Activated naive CD4-positive, alpha-beta T cell treated with anti-CD3 and anti-CD28 coated beads, Interleukin-2, amount 50 U/mL, for 16 hours (primary cell): ENCODE data around the gene RNU6-1.
A peak's percentile ranks its signal among the peaks of the same experiment; 100 is the strongest.

Experiments
- DNase-seq: peaks from one replicate; pipeline ENCODE4 v3.0.0-alpha.2; 2020

Gene RNU6-1

GRCh38 chr15:67855842-67856241 is 16.0 kb upstream of the RNU6-1 start:
- no peak for DNase-seq

DNA sequence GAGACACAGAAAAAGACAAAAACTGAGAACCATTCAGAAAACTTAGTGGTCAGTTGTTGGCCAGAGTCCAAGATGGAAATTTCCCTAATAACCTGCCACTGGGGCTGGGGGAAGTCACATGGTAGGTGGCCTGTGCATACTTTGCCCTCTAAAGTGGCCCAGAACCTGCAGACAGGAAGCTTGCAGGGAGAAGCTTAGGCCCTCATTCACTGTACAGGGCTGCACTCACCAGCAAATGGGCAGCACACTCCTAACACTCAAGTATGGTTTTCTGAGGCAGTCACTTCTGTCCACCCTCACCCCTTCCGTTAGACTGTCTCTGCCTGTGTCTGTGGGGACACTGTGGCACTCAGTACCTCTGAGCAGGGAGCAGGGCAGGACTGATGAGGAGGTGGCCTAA is 14.5 kb upstream of the RNU6-1 start:
- no peak for DNase-seq

DNA sequence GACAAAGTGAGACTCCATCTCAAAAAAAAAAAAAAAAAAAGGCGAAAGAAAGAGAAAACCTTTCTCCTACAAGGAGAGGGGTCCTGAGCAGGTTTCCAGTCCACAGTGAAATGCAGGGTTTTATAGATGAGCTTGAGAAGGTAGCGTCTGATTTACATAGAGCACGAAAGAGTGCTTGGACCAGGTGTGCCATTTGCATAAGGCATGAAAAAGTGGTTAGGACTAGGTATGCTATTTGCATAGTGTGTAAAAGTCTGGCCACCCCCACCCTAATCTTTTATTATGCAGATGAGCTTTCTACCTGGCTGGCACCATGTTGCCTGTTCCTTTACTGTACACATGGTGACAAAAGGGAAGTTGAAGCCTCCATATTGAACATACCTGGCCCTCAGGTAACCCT is 13.6 kb upstream of the RNU6-1 start:
- DNase-seq, result no peak

- no peak for DNase-seq
Observed at GRCh38 chr15:67852418-67852817, 12.6 kb upstream of the RNU6-1 start.

DNA sequence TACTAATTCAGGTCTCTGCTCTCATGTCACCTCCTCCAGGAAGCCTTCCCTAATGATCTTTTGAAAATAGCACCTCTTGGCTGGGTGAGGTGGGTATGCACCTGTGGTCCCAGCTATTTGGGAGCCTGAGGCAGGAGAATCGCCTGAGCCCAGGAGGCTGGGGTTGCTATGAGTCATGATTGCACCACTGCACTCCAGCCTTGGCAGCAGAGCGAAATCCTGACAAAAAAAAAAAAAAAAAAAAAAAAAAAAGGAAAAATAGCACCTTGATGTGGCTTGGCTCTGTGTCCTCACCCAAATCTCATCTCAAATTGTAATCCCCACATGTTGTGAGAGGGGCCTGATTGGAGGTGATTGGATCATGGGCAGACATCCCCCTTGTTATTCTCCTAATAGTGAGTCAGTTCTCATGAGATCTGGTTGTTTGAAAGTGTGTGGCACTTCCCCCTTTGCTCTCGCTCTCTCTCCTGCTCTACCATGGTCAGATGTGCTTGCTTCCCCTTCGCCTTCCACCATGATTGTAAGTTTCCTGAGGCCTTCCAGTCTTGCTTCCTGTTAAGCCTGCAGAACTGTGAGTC is 11.2 kb upstream of the RNU6-1 start:
- no peak for DNase-seq

- no peak for DNase-seq
Observed at GRCh38 chr15:67850336-67850735, 10.5 kb upstream of the RNU6-1 start.

- DNase-seq, result no peak
Observed at GRCh38 chr15:67849538-67849937, 9.7 kb upstream of the RNU6-1 start.

- no peak for DNase-seq
Observed at GRCh38 chr15:67845974-67846373, 6.1 kb upstream of the RNU6-1 start.

DNA sequence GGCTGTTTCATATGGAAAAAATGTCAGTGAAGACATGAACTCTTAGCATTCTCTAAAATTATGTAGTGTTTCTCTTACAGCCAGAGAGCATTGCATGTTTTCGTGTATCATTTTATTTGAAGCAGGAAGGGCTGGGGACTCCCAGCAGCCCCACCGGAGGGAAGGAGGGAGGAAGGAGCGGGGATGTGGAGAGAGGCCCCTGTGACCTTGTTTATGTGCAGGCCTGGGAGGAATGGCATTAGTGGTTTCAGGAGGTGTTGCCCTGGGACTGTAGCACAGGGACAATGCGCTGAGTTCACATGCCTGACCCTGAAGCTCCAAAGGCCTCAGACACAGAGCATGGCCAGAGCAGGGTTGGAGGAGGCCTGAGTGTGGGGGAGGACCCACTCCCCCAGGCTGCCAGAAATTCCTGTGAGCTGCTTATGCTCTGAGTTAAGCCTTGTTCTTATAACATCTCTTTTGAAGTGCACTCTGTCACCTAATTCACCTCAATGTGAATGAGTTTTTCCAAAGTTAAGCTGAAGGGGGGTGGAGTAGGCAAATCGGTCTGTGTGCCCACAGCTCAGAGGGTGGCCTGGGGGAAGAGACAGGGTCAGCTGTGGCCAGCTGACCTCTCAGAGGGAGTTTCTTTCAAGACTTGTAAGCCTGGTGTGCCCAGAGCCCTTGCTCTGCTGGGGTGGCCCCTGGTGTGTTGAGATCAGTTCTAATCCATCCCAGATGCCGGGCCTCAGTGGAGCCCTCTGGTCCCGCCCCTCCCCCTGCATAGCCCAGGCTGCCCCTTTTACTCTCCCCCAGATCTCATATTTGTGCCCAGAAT is 3.9 kb upstream of the RNU6-1 start:
- DNase-seq, result no peak

DNA sequence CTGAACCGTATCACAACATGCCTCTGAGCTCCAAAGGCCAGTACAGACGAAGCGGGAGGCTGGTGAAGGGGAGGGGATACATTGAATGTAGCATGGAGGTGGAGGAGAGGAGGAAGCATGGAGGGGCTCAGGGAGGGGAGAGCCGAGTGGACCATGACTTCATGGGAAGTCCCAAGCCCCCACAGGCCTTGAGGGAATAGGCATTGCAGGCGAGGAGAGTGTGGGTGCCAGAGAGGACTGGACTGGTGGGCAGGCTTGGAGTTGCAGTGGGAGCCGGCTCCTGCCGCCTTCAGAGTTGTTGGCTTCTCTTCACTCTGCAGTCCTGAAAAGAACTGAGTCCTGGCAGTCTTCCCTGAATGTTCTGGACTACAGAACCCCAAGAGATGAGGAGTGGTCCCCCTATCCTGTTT is 3.3 kb upstream of the RNU6-1 start:
- DNase-seq, result no peak

DNA sequence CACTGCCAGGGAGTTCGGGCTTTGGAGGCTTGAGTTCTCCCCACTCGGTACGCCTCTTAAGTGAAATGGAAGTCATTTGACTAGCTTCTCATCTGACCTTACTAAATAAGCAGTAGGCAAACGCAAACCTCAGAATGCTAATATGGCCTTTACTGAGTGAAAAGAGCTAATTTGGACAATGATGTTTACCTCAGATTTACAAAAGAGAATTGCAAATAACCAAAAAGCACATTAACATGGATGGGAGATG is 1.6 kb upstream of the RNU6-1 start:
- no peak for DNase-seq

DNA sequence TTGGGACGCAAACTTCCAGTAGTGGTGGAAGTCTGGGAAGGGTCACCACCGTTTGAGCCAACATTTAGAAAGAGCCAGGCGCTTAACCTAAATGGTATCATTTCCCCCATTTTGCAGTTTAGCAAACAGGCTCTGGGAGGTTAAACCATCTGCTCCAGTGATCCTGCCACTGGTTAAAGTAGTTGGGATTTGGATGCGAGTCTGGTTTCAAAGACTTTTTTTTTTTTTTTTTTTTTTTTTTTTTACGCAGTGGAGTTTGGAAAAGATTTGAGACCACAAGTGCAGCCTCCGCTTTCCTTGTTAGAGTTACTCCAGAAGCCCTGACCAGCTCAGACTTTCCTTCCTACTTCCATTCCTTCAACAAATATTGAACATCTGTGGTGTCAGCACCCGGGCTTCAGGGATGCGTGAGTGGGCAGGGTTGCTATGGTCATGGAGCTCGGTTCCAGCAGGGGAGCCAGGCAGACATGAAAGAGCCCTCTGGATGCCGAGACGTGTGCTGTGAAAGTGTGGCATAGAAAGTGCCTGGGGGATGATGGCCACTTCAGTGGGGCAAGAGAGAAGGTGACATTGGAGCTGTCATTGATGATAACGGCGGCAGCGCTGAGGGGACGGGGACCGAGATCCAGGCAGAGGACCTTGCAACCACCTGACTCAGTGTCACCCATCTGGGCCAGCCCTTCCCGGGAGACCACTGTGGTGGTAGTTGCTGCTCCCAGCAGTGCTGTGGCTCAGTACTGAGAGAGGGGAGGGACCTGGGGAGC is 1.1 kb upstream of the RNU6-1 start:
- no peak for DNase-seq

DNA sequence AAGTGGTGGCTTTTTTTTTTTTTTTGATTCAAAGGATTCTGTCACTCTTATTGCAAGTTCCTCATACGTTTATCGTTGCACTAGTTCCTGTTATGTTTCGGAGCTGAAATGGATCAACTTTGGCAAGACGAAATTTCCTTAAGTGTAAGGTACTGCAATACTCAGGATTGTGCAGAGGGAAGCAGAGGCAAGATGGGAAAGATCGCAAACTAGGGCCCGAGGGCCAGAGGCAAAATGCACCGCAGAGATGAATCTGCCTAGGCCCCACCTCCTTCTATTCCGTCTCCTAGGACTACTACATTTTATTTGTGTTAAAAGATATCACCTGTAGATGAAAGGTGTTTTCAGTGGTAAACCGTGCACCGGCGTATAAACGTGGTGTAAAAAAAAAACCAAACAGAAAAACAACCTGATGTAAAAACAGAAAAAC is 331 bp downstream of the RNU6-1 start:
- peak; percentile 37 for DNase-seq

DNA sequence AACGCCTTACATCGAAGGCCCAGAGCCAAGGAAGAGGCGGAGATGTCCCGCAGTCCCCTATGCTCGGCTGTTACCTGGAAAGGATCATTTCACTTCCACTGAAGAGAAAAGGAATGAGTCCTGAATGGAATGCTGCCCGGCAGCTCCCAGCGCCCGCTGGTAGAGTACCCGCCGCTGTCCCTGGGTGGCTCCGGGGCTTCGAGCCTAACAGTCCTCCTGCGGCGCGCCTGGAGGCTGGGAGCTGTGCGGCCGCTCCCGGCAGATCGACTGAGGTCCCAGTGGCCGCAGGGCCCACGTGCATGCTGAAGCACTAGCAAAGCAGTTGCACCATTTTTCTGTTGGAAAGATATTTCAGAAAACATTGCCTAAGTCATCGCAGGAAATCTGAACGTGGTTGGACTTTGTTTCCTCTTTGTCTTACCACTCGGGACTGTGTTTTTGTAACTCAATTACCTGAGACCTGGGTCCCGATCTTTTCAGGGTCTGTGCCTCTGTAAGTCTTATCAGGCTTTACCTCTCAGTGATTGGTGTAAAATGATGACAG is 984 bp downstream of the RNU6-1 start:
- no peak for DNase-seq

DNA sequence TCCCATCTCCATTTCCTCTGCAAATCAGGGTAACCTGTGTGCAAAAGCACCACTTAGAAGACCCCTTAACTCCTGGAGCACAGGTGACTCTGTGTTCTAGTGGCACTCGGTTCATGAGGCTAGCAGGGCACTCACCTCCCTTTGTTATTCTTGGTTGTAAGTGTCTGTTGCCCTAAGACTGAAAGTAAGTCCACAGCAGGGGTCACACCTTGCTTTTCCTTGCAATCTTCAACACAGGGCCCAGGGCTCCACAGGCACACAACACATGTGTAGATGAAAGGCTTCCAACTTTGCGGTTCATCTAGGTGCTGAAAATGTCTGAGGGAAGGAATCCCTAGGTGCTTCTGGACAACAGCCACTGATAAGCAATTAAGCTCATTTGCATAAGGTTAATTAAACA is 2.9 kb downstream of the RNU6-1 start:
- DNase-seq, result no peak

DNA sequence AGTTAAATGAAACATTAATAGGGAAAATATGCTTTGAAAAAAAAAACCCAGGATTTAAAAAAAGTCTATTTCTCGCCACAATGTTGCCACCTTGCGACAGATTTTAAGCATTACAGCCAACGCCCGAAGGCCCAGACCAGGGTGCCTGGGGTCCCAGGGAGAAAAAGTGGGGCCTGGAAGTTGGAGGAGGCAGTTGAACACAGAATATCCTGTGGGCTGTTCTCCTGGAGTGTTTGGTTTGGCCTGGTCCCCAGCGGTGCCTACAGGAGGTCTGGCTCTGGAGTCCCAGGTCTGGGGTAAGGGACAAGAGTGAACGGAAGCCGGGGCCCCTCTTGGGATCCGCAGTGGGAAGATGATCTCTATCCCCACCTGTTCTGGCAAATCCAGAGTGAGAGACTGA is 3.4 kb downstream of the RNU6-1 start:
- peak; percentile 55 for DNase-seq

DNA sequence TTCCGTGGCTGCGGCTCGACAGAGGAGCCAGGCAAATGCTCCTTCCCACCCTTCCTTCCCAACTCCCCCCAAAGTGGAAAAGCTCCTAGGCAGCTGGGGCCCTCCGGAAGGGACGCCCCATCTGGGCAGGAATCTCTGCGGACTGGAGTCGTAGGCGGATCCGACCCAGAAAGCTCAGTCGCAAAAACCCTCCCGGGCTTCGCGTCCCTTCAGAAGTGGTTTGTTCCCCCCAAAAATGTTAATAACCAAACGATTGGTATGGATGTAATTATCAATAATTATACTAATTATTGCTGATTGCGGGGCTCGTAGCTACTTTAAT is 3.8 kb downstream of the RNU6-1 start:
- DNase-seq, result no peak

DNA sequence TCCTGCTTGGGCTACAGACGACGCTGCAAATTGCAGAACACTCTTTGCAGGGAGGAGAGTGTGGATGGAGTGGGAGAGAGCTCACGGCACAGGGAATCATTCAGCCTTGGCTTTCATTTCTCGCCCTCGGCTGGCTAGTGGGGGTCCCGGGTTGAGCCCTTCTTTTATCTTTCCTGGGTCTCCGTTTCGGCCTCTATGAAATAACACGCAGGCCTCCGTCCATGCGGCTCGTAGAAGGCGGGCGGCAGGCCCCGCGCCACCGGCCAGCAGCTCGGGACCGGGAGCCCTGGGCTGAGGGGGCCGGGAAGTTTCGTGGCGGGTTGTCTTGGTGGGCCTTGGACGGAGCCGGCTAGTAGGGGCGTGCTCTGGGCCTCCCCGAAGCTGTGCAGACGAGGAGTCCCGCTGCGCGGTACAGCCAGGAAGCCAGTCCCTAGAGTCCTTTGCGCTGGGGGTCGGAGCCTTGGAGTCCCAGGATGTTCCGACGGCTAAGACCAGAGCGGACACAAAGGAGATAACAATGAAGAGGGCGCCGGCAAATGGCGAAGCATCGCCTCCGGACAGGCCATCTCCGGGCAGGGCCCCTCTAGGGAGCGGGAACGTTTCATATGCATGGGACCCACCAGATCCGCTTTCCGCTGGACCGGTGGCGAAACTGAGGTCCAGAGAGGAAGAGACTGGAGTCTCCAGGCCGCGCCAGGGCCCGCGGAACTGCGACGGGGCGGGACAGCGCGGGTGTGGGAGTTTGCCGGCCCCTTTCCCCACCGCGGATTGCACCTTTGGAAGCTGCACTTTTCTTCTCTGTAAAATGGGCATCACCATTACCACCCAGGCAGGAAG is 4.3 kb downstream of the RNU6-1 start:
- DNase-seq, result peak; percentile 18

DNA sequence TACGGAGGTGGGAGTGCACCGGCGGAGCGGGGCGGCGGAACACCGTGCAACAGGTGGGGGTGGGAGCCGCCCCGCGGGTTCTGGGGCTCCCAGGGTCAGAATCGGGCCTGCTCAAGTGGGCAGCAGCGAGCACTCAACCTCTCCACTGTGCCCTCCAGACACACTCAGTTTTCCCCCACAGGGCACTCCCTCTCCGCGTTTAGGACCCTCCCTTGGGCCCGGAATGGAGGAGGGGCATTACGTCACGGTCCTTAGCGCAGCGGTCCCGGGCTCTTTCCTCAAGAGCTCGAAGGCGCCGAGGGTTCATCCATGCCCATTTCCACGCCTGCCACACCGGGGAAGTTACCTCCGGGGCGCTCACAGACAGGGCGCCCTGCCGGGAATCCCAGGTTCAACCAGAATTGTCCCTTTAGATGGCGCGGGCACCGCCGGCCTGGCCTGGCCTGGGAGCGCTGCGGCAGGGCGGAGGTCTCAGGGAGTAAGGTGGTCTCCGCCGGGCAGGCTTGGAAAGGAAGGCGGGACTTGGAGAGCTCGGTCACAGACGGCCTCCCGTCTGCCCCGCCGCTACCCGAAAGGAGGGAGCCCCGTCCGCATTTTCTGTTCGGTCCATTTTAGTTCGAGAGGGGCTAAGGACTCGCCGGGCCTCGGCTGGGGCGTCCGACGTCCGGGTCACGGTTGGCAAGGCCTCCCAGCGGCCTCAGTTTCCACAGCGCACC is 5.1 kb downstream of the RNU6-1 start:
- peak; percentile 16 for DNase-seq

DNA sequence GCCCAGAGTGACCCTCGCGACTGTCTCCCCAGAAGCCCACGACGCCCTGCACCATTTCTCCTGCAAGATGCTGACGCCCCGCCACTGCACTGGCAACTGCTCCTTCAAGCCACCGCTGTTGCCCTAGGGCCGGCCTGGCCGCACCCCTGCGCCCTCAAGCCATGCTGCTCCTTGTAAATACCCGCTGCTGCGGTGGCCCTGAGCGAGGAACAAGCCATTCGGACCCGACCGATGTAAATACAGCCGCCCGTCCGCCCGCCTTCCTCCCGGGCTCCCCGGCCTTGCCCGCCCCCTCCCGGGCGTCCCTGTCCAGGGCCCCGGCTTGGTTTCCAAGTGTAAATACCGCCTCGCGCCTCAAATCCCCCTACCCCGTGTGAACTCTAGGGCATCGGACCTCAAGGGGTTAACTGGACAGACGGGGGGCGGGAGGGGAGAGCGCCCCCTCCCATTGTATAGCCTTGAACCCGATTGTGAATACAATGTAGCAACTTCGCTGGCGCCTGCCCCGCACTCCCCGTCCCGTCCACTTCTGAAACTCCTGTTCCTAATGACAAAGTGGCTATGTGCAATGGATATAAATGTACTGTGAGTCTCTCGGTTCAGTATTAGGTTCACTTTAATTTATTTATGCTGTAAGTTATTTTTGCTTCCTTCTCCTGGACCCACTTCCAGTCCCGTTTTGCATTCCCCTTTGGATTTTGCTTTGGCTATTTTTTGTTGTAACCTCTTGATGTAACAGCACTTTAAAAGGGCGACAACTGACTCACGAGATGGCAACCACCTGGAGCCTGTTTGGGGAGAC is 5.9 kb downstream of the RNU6-1 start:
- peak; percentile 38 for DNase-seq

DNA sequence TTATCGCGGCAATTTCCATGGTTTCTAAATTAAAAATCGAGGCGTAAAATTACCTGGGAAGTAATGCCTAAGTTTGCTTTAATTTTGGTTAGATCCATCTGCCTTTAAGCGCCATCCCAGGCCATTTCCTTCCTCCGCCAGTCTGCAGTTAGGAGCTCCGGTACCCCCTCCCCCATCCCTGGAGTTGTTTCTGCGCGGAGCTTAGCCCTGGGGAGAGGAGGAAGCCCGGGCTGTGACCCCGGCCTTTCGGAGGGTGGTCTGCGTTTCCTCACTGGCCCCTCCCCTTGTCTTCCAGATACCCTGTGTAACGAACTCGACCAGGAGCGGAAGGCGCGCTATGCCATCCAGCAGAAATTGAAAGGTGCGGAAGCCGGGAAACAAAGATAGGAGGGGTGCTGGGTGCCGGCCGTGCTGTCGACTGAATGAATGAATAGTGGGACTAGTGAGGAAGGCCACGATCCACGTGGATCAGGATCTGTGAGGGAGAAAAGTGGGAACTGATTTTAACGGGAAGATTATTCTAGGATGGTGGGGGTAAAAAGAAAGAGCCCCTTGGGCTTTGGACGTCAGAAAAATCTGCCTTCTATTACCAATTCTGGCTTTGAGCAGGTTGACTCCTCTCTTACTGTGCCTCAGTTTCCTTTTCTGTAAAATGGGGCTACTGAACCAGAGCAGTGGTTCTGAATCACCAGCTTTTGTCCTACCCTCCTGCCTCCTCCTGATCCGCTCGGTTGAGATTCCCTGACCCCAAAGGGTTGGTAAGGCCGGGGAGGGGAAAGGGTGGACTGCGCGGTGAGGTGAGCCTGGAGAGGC is 6.7 kb downstream of the RNU6-1 start:
- no peak for DNase-seq
